H1 (cell line): Measurements from ENCODE around the gene KLHDC7B. TPM values are rescaled to one million over a fixed set of nuclear protein-coding genes. Genes with fewer than 3 reads are reported as not detected.

Source experiments
- CTCF ChIA-PET: fragments of 300-600 bp; sonication (Branson Sonifier 250); formaldehyde crosslinking; loops from one replicate; lab custom pipeline; 2021; ENCODE audit not compliant: partially characterized antibody; lab: Charles Lee
- POLR2A ChIA-PET: fragments of 300-600 bp; sonication (Branson Sonifier 250); formaldehyde crosslinking; loops from one replicate; lab custom pipeline; 2021; ENCODE audit warnings: inconsistent platforms; ENCODE audit not compliant: partially characterized antibody; lab: Charles Lee
- DNase-seq, 2 experiments: peaks; one replicate each; pipeline versions ENCODE4 v3.0.0 to v3.0.0-alpha.2; 2010 to 2022; ENCODE audit warnings: low spot score in 2 of 2, low read depth in 1 of 2, mixed read lengths in 1 of 2
- FAIRE-seq: peaks from 2 replicates; lab custom pipeline; 2011; peaks lifted over from hg19 to GRCh38; lab: Jason Lieb, UNC
- H2AFZ ChIP-seq: 2 replicates; pipeline ENCODE4 v1.8.1; 2012; ENCODE audit warnings: low read length, inconsistent platforms
- H2AK5ac ChIP-seq: 2 replicates; pipeline ENCODE4 v1.6.1; 2013; ENCODE audit warnings: low read depth, low read length
- H2BK120ac ChIP-seq: replicated peaks from 2 replicates; pipeline ENCODE3; 2013; ENCODE audit warnings: low read depth, low read length, inconsistent platforms
- H2BK12ac ChIP-seq: 2 replicates; pipeline ENCODE4 v1.6.1; 2013; ENCODE audit warnings: low read depth, low read length
- H2BK15ac ChIP-seq: 2 replicates; pipeline ENCODE4 v1.6.1; 2013; ENCODE audit warnings: low read length
- H2BK20ac ChIP-seq: 2 replicates; pipeline ENCODE4 v1.6.1; 2013; ENCODE audit warnings: low read length
- H2BK5ac ChIP-seq: 2 replicates; pipeline ENCODE4 v1.6.1; 2013; ENCODE audit warnings: low read depth, low read length
- H3K14ac ChIP-seq: 2 replicates; pipeline ENCODE4 v1.6.1; 2013; ENCODE audit warnings: inconsistent platforms; ENCODE audit not compliant: insufficient read length
- H3K18ac ChIP-seq: 2 replicates; pipeline ENCODE4 v1.6.1; 2013; ENCODE audit warnings: low read length; ENCODE audit errors: extremely low read depth
- H3K23ac ChIP-seq: 2 replicates; pipeline ENCODE4 v1.6.1; 2013; ENCODE audit warnings: inconsistent platforms; ENCODE audit not compliant: insufficient read length
- H3K23me2 ChIP-seq: 2 replicates; pipeline ENCODE4 v1.6.1; 2013; ENCODE audit warnings: low read depth, low read length
- H3K27ac ChIP-seq: 2 replicates; pipeline ENCODE4 v1.6.1; 2011; ENCODE audit warnings: low read depth, low read length, inconsistent platforms
- H3K27me3 ChIP-seq, 4 experiments: replicated peaks in 1 of 4; 1 replicate in 1 of 4; 2 replicates in 3 of 4; pipeline versions ENCODE4 v1.6.1 to v1.8.1; 2011 to 2013; ENCODE audit warnings: low read length in 3 of 4, mild to moderate bottlenecking in 3 of 4, inconsistent platforms in 2 of 4, mixed read lengths in 2 of 4, moderate library complexity in 1 of 4; ENCODE audit not compliant: control insufficient read depth in 3 of 4, insufficient read depth in 3 of 4; ENCODE audit errors: extremely low read depth in 1 of 4
- H3K36me3 ChIP-seq, 4 experiments: 2 replicates each; pipeline versions ENCODE4 v1.6.1 to v1.8.1; 2011 to 2013; ENCODE audit warnings: mild to moderate bottlenecking in 4 of 4, low read length in 3 of 4, moderate library complexity in 2 of 4, control low read depth in 1 of 4, inconsistent platforms in 1 of 4; ENCODE audit not compliant: insufficient read depth in 4 of 4, control insufficient read depth in 2 of 4
- H3K4ac ChIP-seq: replicated peaks from 2 replicates; pipeline ENCODE3; 2013; ENCODE audit warnings: low read length, low read depth, mixed read lengths, inconsistent platforms; ENCODE audit not compliant: insufficient read length
- H3K4me1 ChIP-seq, 4 experiments: replicated peaks in 1 of 4; 1 replicate in 1 of 4; 2 replicates in 3 of 4; pipeline versions ENCODE4 v1.6.1 to v1.8.1; 2011 to 2013; ENCODE audit warnings: low read length in 3 of 4, inconsistent platforms in 2 of 4, mixed read lengths in 1 of 4; ENCODE audit not compliant: insufficient read depth in 4 of 4, control insufficient read depth in 3 of 4
- H3K4me2 ChIP-seq, 2 experiments: 2 replicates each; pipeline versions ENCODE4 v1.6.1 to v1.8.1; 2011 to 2013; ENCODE audit warnings: low read depth in 2 of 2, low read length in 2 of 2, control low read depth in 1 of 2, inconsistent platforms in 1 of 2, mild to moderate bottlenecking in 1 of 2; ENCODE audit not compliant: insufficient read depth in 1 of 2
- H3K4me3 ChIP-seq, 4 experiments: fragments of 200-600, 300-600 bp in 1 of 4; sonication (generic), shearing (Covaris generic), sonication (Bioruptor Twin) in 1 of 4; 2 replicates each; pipeline versions ENCODE4 v1.5.1 to v1.8.1; 2011 to 2016; ENCODE audit warnings: low read length in 4 of 4, low read depth in 3 of 4, control low read depth in 2 of 4, inconsistent platforms in 2 of 4, mild to moderate bottlenecking in 2 of 4, mixed read lengths in 1 of 4, moderate library complexity in 1 of 4; ENCODE audit not compliant: insufficient read depth in 2 of 4; ENCODE audit errors: extremely low read depth in 1 of 4
- H3K56ac ChIP-seq: replicated peaks from 2 replicates; pipeline ENCODE3; 2013; ENCODE audit warnings: low read depth, mild to moderate bottlenecking, mixed read lengths, low read length, inconsistent platforms; ENCODE audit not compliant: insufficient read length
- H3K79me1 ChIP-seq: 2 replicates; pipeline ENCODE4 v1.6.1; 2013; ENCODE audit warnings: low read depth, low read length, control low read depth
- H3K79me2 ChIP-seq, 2 experiments: 2 replicates each; pipeline versions ENCODE4 v1.6.1 to v1.8.1; 2012 to 2013; ENCODE audit warnings: low read length in 2 of 2, mild to moderate bottlenecking in 2 of 2, inconsistent platforms in 1 of 2; ENCODE audit not compliant: insufficient read depth in 2 of 2, control insufficient read depth in 1 of 2
- H3K9ac ChIP-seq, 4 experiments: replicated peaks in 1 of 4; 1 replicate in 1 of 4; 2 replicates in 3 of 4; pipeline versions ENCODE4 v1.6.1 to v1.8.1; 2011 to 2013; ENCODE audit warnings: low read depth in 3 of 4, low read length in 3 of 4, control low read depth in 2 of 4, mild to moderate bottlenecking in 2 of 4, moderate library complexity in 2 of 4, inconsistent platforms in 1 of 4; ENCODE audit errors: extremely low read depth in 1 of 4
- H3K9me3 ChIP-seq, 2 experiments: 2 replicates each; pipeline versions ENCODE4 v1.6.1 to v1.8.1; 2012 to 2013; ENCODE audit warnings: mild to moderate bottlenecking in 2 of 2, moderate library complexity in 2 of 2, control low read depth in 1 of 2, inconsistent platforms in 1 of 2, low read depth in 1 of 2, low read length in 1 of 2, mixed read lengths in 1 of 2; ENCODE audit not compliant: insufficient read depth in 2 of 2
- H4K20me1 ChIP-seq, 2 experiments: replicated peaks in 1 of 2; 2 replicates each; pipeline versions ENCODE3 to v1.8.1; 2011 to 2013; ENCODE audit warnings: inconsistent platforms in 2 of 2, low read length in 2 of 2, mild to moderate bottlenecking in 1 of 2; ENCODE audit not compliant: insufficient read depth in 2 of 2, control insufficient read depth in 1 of 2
- H4K5ac ChIP-seq: 2 replicates; pipeline ENCODE4 v1.6.1; 2013; ENCODE audit warnings: low read length, low read depth, mixed read lengths, inconsistent platforms; ENCODE audit not compliant: insufficient read length
- H4K8ac ChIP-seq: 2 replicates; pipeline ENCODE4 v1.8.0; 2013; ENCODE audit warnings: mild to moderate bottlenecking, moderate library complexity, low read length, inconsistent platforms; ENCODE audit not compliant: insufficient read depth; ENCODE audit errors: extremely low read depth
- H4K91ac ChIP-seq: replicated peaks from 2 replicates; pipeline ENCODE3; 2013; ENCODE audit warnings: low read length, mixed read lengths, inconsistent platforms; ENCODE audit not compliant: insufficient read length
- ASH2L ChIP-seq: fragments of 200-600, 300-600 bp; sonication (generic); IDR thresholded peaks from one replicate; pipeline ENCODE4 v1.7.1; 2017; ENCODE audit warnings: low read length
- ATF2 ChIP-seq: IDR thresholded peaks from 2 replicates; pipeline ENCODE4 v1.6.1; 2012; ENCODE audit warnings: low read length, inconsistent platforms
- CHD1 ChIP-seq: IDR thresholded peaks from 2 replicates; pipeline ENCODE4 v1.6.1; 2012; ENCODE audit warnings: low read depth, low read length, improper control_type of control experiment
- JUN ChIP-seq: IDR thresholded peaks from 2 replicates; pipeline ENCODE4 v1.6.1; 2011; ENCODE audit warnings: low read depth, mild to moderate bottlenecking, improper control_type of control experiment, low read length
- KDM1A ChIP-seq: fragments of 200-600, 300-600 bp; sonication (generic); IDR thresholded peaks from 2 replicates; pipeline ENCODE4 v1.7.1; 2016; ENCODE audit warnings: mild to moderate bottlenecking, low read length, borderline replicate concordance
- KDM5A ChIP-seq: fragments of 200-600 bp; IDR thresholded peaks from 2 replicates; pipeline ENCODE4 v1.7.1; 2012; ENCODE audit warnings: mild to moderate bottlenecking, low read length, inconsistent platforms, mixed read lengths
- NRF1 ChIP-seq: IDR thresholded peaks from 2 replicates; pipeline ENCODE4 v1.6.1; 2011; ENCODE audit warnings: mild to moderate bottlenecking, low read depth, low read length, improper control_type of control experiment
- PHF8 ChIP-seq: fragments of 200-600 bp; sonication (generic); conservative IDR thresholded peaks from 2 replicates; pipeline ENCODE4 v1.7.1; 2012; ENCODE audit warnings: low read depth, mild to moderate bottlenecking, inconsistent platforms, low read length, moderate library complexity
- POLR2A ChIP-seq, 2 experiments: IDR thresholded peaks; 1 replicate in 1 of 2; 2 replicates in 1 of 2; pipeline ENCODE4 v1.6.1; 2011; ENCODE audit warnings: low read depth in 2 of 2, low read length in 2 of 2, mild to moderate bottlenecking in 2 of 2; ENCODE audit errors: control extremely low read depth in 1 of 2
- RXRA ChIP-seq: IDR thresholded peaks from 2 replicates; pipeline ENCODE4 v1.6.1; 2011; ENCODE audit warnings: low read depth, mild to moderate bottlenecking, low read length, moderate library complexity; ENCODE audit not compliant: insufficient read depth
- SIRT6 ChIP-seq: IDR thresholded peaks from one replicate; pipeline ENCODE4 v1.7.1; 2012; ENCODE audit warnings: low read length, inconsistent platforms
- TAF7 ChIP-seq: optimal IDR thresholded peaks from 2 replicates; pipeline ENCODE3; 2011; ENCODE audit warnings: low read depth, mild to moderate bottlenecking, inconsistent platforms, low read length, moderate library complexity, borderline replicate concordance
- ZNF274 ChIP-seq: IDR thresholded peaks from 2 replicates; pipeline ENCODE4 v1.7.0; 2012; ENCODE audit warnings: low read length, borderline replicate concordance; ENCODE audit errors: extremely low read depth
- WGBS, 2 experiments: shearing (Covaris generic) in 1 of 2; methylation state at CpG; one replicate each; pipeline versions ENCODE4 v1.1.6 to v1.1.7; 2013 to 2015; ENCODE audit warnings: low lambda C conversion rate in 2 of 2, mixed read lengths in 2 of 2, inconsistent platforms in 1 of 2, low coverage in 1 of 2, missing lambda C conversion rate in 1 of 2; ENCODE audit not compliant: insufficient replicate concordance in 2 of 2, insufficient coverage in 1 of 2, insufficient read length in 1 of 2; ENCODE audit errors: extremely low coverage in 1 of 2, missing lambda C conversion rate in 1 of 2; 5-methylcytosine and 5-hydroxymethylcytosine counted together
- polyA plus RNA-seq, 7 experiments: library from polyadenylated mRNA; depleted of rRNA in 3 of 7; stranded (reverse) in 5 of 7; unstranded in 2 of 7; fragments of >200 nt in 5 of 7; fragments of 200-250 nt in 2 of 7; gene quantifications; 1 replicate in 5 of 7; 2 replicates in 1 of 7; 4 replicates in 1 of 7; pipeline versions ENCODE4 v1.2.1 to v1.2.3, GENCODE V29; 2011 to 2013; ENCODE audit warnings: missing spikeins in 2 of 7, mixed read lengths in 2 of 7
- total RNA-seq: library from RNA; stranded (reverse); fragmentation: NEBNext Ultra II Directional; extraction: Animal tissue kit (Norgen Biotek cat#: 25700); gene quantifications from 2 replicates; pipeline ENCODE4 v1.2.1, GENCODE V29; 2021

Gene KLHDC7B
- total and polyA plus RNA-seq, 2 of the 8 experiments (the other 6 are each of a cell fraction or from before 2014, with no cell fraction given), result not detected

DNA sequence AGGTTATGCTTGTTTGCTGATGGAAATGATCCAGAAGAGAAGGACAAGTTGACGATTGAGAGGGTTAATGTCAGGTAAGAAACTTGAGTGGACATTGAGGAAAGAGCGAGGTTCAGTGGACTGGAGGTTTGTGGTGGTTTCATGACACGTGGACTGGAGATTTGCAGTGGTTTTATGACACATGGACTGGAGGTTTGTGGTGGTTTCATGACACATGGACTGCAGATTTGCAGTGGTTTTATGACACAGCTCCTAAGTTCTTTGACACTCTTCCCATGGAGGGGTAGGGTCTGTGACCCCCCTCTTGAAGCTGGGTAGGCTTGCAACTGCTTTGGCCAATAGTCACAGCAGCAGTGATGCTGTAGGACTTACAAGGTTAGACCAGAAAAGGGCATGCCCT lies 49.5 kb downstream of the KLHDC7B start:
- H2BK120ac ChIP-seq, result no peak overlapping the region
- H3K56ac ChIP-seq, result no peak overlapping the region
- no peaks in the 10 kb centered on the region for H3K79me2 ChIP-seq
- no peak overlapping the region for H4K91ac ChIP-seq
- H3K18ac ChIP-seq, result no peak overlapping the region
- CTCF ChIA-PET, result interaction anchor here (0.7 to 1.6 kb wide), 3 partner anchors 10 to 44 kb away, joined by 3 to 5 read pairs (median 5); partner anchors contain the start of gene SYCE3
- POLR2A ChIA-PET, result interaction anchor here (1.2 kb wide), 1 partner anchor 9 kb away, joined by 3 read pairs; no protein-coding TSS in a partner anchor
- H3K9ac ChIP-seq, result no peak overlapping the region
- H3K27me3 ChIP-seq, result peaks cover 7 to 29% (median 11%) of the 10 kb centered on the region in 4 experiments; a peak in 6 of 7 replicates
- WGBS, 2 experiments, result 76% methylated on average over 3 of the region's 3 CpGs; no CpG with 5 or more reads in 1 of the 2 experiments
- no peak overlapping the region for H2AK5ac ChIP-seq
- H2BK20ac ChIP-seq, result no peak overlapping the region
- no peak overlapping the region for H3K14ac ChIP-seq
- no peak overlapping the region for H3K4me3 ChIP-seq
- DNase-seq, result no peak
- no peaks in the 10 kb centered on the region for H3K9me3 ChIP-seq
- peaks cover 3 to 4% of the 10 kb centered on the region in 2 experiments for H4K20me1 ChIP-seq
- no peak overlapping the region for H4K8ac ChIP-seq
- H3K4me2 ChIP-seq, result no peak overlapping the region
- H2BK12ac ChIP-seq, result no peak overlapping the region
- no peaks in the 10 kb centered on the region for H3K36me3 ChIP-seq
- H3K4me1 ChIP-seq, result peaks cover 0 to 3% (median 0%) of the 10 kb centered on the region in 4 experiments; a peak in 1 of 7 replicates
- H3K23me2 ChIP-seq, result no peaks in the 10 kb centered on the region; the same call in 1 of the 2 replicates
- no peak overlapping the region for H2AFZ ChIP-seq
- H3K4ac ChIP-seq, result no peak overlapping the region
- H3K23ac ChIP-seq, result no peak overlapping the region
- no peak overlapping the region for H2BK5ac ChIP-seq
- no peak overlapping the region for H4K5ac ChIP-seq
- H2BK15ac ChIP-seq, result no peak overlapping the region
- H3K27ac ChIP-seq, result no peak overlapping the region
- no peak for FAIRE-seq
- H3K79me1 ChIP-seq, result no peaks in the 10 kb centered on the region
- TF ChIP-seq PHF8 (no peak), SIRT6 (no peak), RXRA (no peak), ATF2 (no peak), ZNF274 (no peak), KDM5A (no peak), ASH2L (no peak), NRF1 (no peak), POLR2A (IDR thresholded peaks at IDR 0.05; ENCODE audit: control extremely low read depth in 1 of 2, low read depth in 2 of 2, low read length in 2 of 2) (no peak), TAF7 (no peak), JUN (no peak), CHD1 (no peak), KDM1A (no peak)
